Measurements from ENCODE around the gene P2RY14. TPM values are rescaled to one million over a fixed set of nuclear protein-coding genes. Genes with fewer than 3 reads are reported as not detected.

P2RY14 gene
- total RNA-seq, 2 experiments from 2014 or later, result 0.25 to 0.27 TPM

DNA sequence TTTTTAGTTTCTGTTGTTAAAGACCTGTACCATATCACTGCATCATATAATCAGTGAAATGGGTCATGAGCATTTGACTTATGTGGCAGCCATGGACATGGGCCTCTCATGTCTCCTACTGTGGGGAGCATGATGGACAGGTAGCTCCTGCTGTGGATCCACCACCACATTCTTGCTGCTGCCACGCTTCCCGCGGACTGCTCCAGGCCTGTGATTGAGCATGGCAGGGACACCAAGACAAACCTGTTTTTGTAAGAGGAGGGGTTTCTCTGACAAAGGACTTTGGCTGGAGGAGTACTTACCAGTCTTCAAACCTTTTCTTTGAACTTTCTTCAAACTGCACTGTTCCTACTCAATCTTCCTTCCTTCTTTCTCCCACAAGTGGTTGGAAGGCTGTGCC lies 17.9 kb upstream of the P2RY14 start:
- DNase-seq, result no peak
- Mint-ChIP-seq H3K9me3 (no peaks in the 10 kb centered on the region), H3K27ac (no peak overlapping the region), H3K4me1 (no peaks in the 10 kb centered on the region), H3K27me3 (peaks cover 8% of the 10 kb centered on the region), H3K36me3 (ENCODE audit: low read depth) (no peaks in the 10 kb centered on the region), H3K4me3 (no peak overlapping the region)
- ChIA-PET POLR2A (no interaction called here), CTCF (no interaction called here)

DNA sequence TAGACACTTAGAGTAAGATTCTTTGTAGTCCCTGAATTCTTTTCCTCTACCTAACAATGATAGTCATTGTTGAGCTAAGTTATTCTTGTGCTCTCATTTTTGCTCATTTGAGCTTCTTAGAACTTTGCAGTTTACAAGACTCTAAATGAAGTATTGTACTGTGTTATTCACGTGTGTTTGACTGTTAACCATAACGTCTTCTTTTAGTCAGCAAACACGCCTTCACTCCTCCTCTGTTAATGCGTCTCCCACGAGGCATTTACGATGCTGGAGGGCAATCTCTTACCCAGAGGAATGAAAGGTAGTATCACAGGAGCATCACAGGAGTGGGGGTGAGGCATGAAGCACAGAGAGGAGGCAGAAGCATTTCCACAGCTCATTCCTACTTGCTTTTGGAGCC lies 14.8 kb upstream of the P2RY14 start:
- H3K27ac Mint-ChIP-seq, result no peak overlapping the region
- H3K4me3 Mint-ChIP-seq, result no peak overlapping the region
- ChIA-PET CTCF (interaction anchor here (0.8 to 1.4 kb wide), 4 partner anchors 10 to 57 kb away, joined by 3 to 4 read pairs (median 4); no protein-coding TSS in a partner anchor), POLR2A (no interaction called here)
- no peaks in the 10 kb centered on the region for H3K9me3 Mint-ChIP-seq
- H3K36me3 Mint-ChIP-seq (ENCODE audit: low read depth), result no peaks in the 10 kb centered on the region
- H3K4me1 Mint-ChIP-seq, result no peaks in the 10 kb centered on the region
- no peak for DNase-seq
- H3K27me3 Mint-ChIP-seq, result peaks cover 2% of the 10 kb centered on the region

DNA sequence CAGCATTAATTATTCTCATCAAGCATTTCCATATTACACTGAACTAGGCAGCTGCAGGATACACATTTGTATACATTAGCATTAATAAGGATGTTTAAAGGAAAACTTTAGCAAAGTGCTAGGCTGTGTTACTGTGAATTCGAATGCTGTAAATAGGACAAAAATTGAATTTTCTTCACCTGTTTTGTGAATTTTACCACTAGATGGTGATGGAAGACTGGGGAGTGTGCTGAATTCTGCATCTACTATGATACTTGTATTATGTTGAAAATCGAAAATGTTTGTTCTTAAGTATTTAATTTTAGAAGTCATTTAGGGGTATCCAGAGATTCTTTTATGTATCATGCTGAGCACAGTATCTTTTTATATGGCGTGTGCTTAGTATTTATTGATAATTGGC lies 12.3 kb upstream of the P2RY14 start:
- no peak for DNase-seq
- POLR2A ChIA-PET, result no interaction called here
- no peaks in the 10 kb centered on the region for H3K27me3 Mint-ChIP-seq
- H3K36me3 Mint-ChIP-seq (ENCODE audit: low read depth), result no peaks in the 10 kb centered on the region
- H3K4me3 Mint-ChIP-seq, result no peak overlapping the region
- CTCF ChIA-PET, result interaction anchor here (1.3 kb wide), 1 partner anchor 56 kb away, joined by 3 read pairs; no protein-coding TSS in a partner anchor
- no peaks in the 10 kb centered on the region for H3K9me3 Mint-ChIP-seq
- no peak overlapping the region for H3K27ac Mint-ChIP-seq
- no peaks in the 10 kb centered on the region for H3K4me1 Mint-ChIP-seq

DNA sequence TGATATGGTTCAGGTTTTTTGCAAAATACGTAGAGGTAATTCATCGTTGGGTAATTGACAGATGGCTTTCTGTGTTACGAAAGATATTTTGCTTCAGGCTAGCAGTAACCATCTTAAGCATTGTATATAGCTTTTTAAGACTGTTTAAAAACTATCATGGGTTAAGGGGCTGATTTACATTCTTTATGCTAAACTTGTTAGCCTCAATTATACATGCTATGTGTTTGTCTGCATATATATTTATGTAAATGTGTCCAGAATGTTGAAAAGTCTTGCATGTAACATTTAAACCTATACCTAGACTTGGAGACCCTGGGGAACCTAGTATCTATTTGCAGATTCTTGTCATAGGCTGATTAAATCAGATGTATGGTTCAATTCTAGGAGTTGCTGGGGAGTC lies 11.1 kb upstream of the P2RY14 start:
- peaks cover 5% of the 10 kb centered on the region for H3K4me1 Mint-ChIP-seq
- H3K27me3 Mint-ChIP-seq, result no peaks in the 10 kb centered on the region
- no peak overlapping the region for H3K4me3 Mint-ChIP-seq
- DNase-seq, result no peak
- no peak overlapping the region for H3K27ac Mint-ChIP-seq
- no peaks in the 10 kb centered on the region for H3K36me3 Mint-ChIP-seq (ENCODE audit: low read depth)
- ChIA-PET POLR2A (no interaction called here), CTCF (interaction anchor here (1.4 kb wide), 1 partner anchor 122 kb away, joined by 5 read pairs; no protein-coding TSS in a partner anchor)
- H3K9me3 Mint-ChIP-seq, result no peaks in the 10 kb centered on the region

DNA sequence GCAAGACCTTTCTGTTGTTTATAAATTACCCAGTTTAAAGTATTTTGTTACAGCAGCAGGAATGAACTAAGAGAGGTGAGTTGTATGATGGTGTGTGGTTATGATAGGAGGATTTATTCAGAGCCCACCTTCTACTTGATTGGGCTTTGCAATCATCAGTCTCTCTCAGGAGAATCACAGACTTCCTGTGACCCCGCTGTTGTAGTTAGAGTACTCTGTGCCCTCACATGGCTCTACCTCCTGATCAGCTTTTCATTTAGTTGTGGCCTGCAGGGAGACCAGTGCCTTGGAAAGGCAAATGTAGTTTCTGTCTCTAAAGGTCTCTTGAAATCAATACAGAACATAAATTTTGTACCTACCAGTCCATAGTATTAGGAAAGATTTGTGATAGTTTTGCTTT lies 7.6 kb upstream of the P2RY14 start:
- Mint-ChIP-seq H3K4me1 (peaks cover 27% of the 10 kb centered on the region), H3K36me3 (ENCODE audit: low read depth) (no peaks in the 10 kb centered on the region), H3K27ac (no peak overlapping the region), H3K9me3 (no peaks in the 10 kb centered on the region), H3K27me3 (no peaks in the 10 kb centered on the region), H3K4me3 (no peak overlapping the region)
- ChIA-PET CTCF (interaction anchor here (1.1 to 1.8 kb wide), 4 partner anchors 13 to 123 kb away, joined by 4 to 6 read pairs (median 4); no protein-coding TSS in a partner anchor), POLR2A (no interaction called here)
- DNase-seq, result no peak

DNA sequence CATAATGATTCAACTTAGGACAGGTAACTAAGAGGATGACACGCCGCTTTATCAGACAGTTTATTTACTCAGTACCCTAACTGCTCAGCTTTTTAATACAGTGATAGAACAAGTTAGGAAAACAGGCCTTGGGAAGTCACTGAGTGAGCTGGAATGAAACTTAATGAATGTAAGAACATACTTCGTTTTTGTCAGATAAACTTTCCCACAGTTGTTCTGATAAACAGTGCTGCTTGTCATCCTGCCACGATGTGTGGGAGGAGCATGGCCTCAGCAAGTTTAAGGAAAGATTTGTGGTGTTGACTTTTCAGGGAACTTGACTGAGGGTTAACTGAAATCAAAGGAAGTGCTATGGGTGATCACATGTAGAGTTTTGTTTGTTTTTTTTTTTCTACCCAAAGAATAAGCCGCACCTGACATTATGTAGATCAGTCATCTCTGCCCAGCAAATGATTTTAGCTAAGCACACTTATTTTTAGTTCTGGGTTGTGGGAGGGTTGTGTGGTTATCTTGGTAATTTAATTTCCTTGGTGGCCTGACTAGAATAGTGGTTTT lies 5.6 kb upstream of the P2RY14 start:
- Mint-ChIP-seq H3K9me3 (no peaks in the 10 kb centered on the region), H3K36me3 (ENCODE audit: low read depth) (no peaks in the 10 kb centered on the region), H3K27ac (peak overlapping the region; percentile 67), H3K4me3 (peak overlapping the region; percentile 9), H3K27me3 (no peaks in the 10 kb centered on the region), H3K4me1 (peaks cover 36% of the 10 kb centered on the region)
- ChIA-PET POLR2A (no interaction called here), CTCF (interaction anchor here (0.6 to 1.7 kb wide), 8 partner anchors 21 to 116 kb away, joined by 3 to 5 read pairs (median 4); no protein-coding TSS in a partner anchor)
- DNase-seq, result peak; percentile 32

DNA sequence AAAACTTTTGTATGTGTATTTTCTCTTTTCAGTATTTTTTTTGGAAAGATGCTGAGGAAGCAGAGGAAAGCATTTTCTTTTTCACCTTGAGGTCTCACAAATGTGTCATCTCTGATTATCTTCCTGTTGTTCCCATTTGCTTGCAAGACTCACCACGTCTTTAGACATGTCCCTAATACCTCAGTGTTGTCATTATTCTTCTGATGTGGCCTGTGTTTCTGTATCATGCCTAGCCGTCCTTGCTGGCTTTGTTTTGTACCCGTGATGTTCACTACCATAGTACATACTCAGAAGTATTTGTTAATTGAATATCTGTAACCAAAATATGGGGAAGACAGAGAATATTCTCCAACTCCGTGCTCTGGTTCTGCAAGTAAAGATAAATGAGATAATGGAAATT lies 5.0 kb upstream of the P2RY14 start:
- POLR2A ChIA-PET, result no interaction called here

DNA sequence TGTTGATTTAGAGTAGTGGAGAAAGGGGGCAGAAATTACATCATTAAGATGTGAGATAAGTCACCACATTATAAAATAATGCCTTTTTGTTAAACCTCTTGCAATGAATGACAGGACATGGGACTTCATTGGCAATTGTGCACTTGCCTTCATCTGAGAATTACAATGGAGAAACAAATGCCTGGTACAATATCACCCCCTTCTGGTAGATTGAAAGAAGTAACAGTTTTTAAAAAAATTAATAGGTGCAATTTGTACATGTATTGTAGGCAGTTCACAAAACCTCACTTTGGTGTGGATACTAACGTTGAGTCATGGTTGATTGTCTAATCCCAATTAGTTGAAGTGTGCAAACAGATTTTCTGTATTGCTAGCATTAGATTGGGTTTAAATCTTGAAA lies 4.6 kb upstream of the P2RY14 start:
- Mint-ChIP-seq H3K4me3 (no peak overlapping the region), H3K4me1 (peaks cover 46% of the 10 kb centered on the region), H3K9me3 (no peaks in the 10 kb centered on the region), H3K27ac (peak overlapping the region; percentile 60), H3K36me3 (ENCODE audit: low read depth) (no peaks in the 10 kb centered on the region), H3K27me3 (no peaks in the 10 kb centered on the region)
- ChIA-PET CTCF (interaction anchor here (0.9 to 6.1 kb wide), 5 partner anchors 56 to 115 kb away, joined by 3 to 55 read pairs (median 4); no protein-coding TSS in a partner anchor), POLR2A (no interaction called here)
- peak; percentile 36 for DNase-seq

More for the DNA sequence above, 5.0 kb upstream of the P2RY14 start:
- CTCF ChIA-PET, result interaction anchor here (0.8 to 1.7 kb wide), 3 partner anchors 56 to 115 kb away, joined by 4 to 12 read pairs (median 5); no protein-coding TSS in a partner anchor
- no peak overlapping the region for H3K4me3 Mint-ChIP-seq
- peaks cover 42% of the 10 kb centered on the region for H3K4me1 Mint-ChIP-seq
- H3K27ac Mint-ChIP-seq, result peak overlapping the region; percentile 60
- no peak for DNase-seq
- no peaks in the 10 kb centered on the region for H3K36me3 Mint-ChIP-seq (ENCODE audit: low read depth)
- H3K9me3 Mint-ChIP-seq, result no peaks in the 10 kb centered on the region
- no peaks in the 10 kb centered on the region for H3K27me3 Mint-ChIP-seq

DNA sequence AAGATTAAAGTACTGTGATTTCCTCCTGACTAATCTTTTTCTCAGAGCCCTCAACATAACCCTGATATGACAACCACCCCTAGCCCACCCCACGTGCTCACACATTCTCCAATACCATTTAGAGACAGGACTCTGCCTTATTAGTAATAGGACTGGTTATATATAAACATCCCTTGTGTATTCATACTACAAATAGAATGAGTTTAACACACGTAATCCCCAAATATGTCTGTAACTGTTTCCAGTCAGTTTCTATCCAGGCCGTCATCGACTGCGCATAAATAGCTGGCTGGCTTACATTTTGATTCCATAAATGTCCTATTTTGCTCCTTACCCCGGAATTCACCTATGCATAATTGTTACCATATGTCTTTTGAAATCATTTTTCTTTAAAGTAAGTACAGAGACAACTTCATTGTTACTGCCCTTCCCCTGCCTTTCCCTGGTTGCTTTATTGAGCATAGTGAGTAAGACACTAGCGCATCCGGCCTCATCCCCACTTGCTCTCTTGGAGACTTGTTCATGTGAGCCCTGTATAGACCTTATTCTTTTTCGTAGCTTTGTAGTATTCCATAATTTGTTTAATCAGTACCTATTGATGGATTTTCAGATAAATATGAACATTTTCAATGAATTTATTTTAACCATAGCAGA lies 3.5 kb upstream of the P2RY14 start:
- Mint-ChIP-seq H3K4me1 (peaks cover 52% of the 10 kb centered on the region), H3K36me3 (ENCODE audit: low read depth) (no peaks in the 10 kb centered on the region), H3K27ac (no peak overlapping the region), H3K4me3 (no peak overlapping the region), H3K9me3 (no peaks in the 10 kb centered on the region), H3K27me3 (no peaks in the 10 kb centered on the region)
- ChIA-PET CTCF (interaction anchor here (0.7 to 6.1 kb wide), 10 partner anchors 11 to 1879 kb away, joined by 3 to 55 read pairs (median 4); no protein-coding TSS in a partner anchor), POLR2A (no interaction called here)
- DNase-seq, result no peak

DNA sequence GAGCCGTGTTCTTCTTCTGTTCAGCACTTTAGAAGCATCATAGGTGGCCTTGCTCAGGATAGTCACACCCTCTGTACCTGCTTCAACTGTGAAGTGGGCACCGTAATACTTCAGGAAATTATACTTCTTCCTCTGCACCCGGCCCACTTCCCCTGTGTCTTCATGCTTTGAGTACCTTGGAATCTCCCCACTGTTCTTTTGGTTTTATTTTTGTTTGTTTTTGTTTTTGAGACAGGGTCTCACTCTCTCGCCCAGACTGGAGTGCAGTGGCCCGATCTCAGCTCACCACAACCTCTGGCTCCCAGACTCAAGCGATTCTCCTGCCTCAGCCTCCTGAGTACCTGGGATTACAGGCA lies 1.7 kb downstream of the P2RY14 start:
- Mint-ChIP-seq H3K27me3 (no peaks in the 10 kb centered on the region), H3K4me1 (peaks cover 51% of the 10 kb centered on the region), H3K27ac (peak overlapping the region; percentile 74), H3K4me3 (peak overlapping the region; percentile 26), H3K9me3 (no peaks in the 10 kb centered on the region), H3K36me3 (ENCODE audit: low read depth) (no peaks in the 10 kb centered on the region)
- DNase-seq, result peak; percentile 33
- POLR2A ChIA-PET, result no interaction called here
- CTCF ChIA-PET, result interaction anchor here (1.4 to 5.0 kb wide), 3 partner anchors 9 to 109 kb away, joined by 3 to 45 read pairs (median 11); no protein-coding TSS in a partner anchor

DNA sequence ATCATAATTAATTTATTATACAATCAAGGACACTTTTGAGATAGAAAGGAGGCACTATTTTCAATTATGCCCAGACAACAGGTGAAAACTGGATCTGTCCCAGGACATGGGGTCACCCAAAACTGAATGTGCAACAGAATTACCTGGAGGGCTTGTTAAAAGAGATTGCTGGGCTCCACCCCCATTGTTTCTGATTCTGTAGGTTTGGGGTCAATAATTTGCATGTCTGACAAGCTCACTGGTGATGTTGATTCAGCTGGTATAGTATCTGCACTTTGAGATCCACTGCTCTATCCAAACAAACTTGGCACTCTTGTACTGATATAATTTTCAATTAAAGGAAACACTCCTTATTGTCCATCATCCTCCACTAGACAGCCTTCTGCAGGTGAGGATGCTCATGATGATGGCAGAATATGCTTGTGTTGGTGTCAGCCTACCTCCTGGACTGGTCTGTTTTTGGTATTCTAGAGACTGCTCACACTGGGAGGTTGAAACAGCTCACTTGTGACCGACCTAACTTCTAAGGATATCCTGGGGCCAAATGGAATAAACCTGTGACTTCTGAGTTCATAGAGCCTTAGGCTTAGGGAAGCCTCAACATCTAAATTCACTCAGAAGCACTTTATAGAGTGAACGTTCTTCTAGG lies 2.2 kb downstream of the P2RY14 start:
- POLR2A ChIA-PET, result no interaction called here
- H3K4me3 Mint-ChIP-seq, result no peak overlapping the region
- no peak overlapping the region for H3K27ac Mint-ChIP-seq
- no peaks in the 10 kb centered on the region for H3K36me3 Mint-ChIP-seq (ENCODE audit: low read depth)
- no peaks in the 10 kb centered on the region for H3K9me3 Mint-ChIP-seq
- DNase-seq, result no peak
- H3K4me1 Mint-ChIP-seq, result peaks cover 52% of the 10 kb centered on the region
- H3K27me3 Mint-ChIP-seq, result no peaks in the 10 kb centered on the region
- CTCF ChIA-PET, result interaction anchor here (1.4 to 3.1 kb wide), 3 partner anchors 9 to 108 kb away, joined by 3 to 11 read pairs (median 4); no protein-coding TSS in a partner anchor

DNA sequence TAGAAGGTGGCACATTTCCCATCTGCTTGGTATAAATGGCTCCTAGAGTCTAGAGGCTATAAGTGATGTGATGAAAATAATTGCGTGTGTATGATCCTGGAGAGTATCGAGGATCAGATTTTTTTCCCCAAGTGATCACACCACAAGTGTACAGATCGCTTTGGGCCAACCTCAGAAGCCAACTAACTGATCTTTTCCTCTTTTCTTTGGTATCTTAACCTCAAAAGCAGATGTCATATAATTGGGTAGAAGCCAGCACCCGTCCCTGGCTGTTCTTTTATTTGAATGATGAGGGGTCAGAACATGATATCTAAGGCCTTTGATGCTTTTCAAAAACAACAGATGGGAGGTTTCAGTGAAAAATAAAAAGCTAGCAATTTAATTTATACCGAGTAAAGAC lies 3.3 kb downstream of the P2RY14 start:
- Mint-ChIP-seq H3K4me3 (no peak overlapping the region), H3K36me3 (ENCODE audit: low read depth) (no peaks in the 10 kb centered on the region), H3K4me1 (peaks cover 57% of the 10 kb centered on the region), H3K27ac (no peak overlapping the region), H3K27me3 (no peaks in the 10 kb centered on the region), H3K9me3 (no peaks in the 10 kb centered on the region)
- CTCF ChIA-PET, result interaction anchor here (1.3 to 1.6 kb wide), 2 partner anchors 30 to 107 kb away, joined by 4 read pairs; no protein-coding TSS in a partner anchor
- POLR2A ChIA-PET, result no interaction called here
- DNase-seq, result no peak

DNA sequence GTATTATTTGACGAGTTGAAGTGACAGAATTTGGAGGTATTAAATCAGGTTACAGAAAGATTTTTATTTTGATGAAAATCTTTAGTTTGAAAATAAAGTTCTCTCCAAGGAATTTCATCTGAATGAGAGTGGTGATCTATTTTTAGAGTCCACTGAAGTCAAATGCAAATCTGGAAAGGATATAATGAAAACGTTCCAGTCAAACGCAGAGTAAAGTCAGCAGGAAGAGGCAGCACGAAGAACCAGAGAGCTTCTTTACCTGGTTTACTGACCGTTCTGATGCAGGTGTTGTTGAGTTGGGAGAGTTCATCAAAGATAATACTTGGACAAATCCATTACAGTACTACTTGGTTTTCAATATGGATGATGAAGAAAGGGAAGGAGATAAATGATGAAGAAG lies 8.7 kb downstream of the P2RY14 start:
- Mint-ChIP-seq H3K27ac (no peak overlapping the region), H3K36me3 (ENCODE audit: low read depth) (peaks cover 3% of the 10 kb centered on the region), H3K9me3 (no peaks in the 10 kb centered on the region)

More for the DNA sequence above, 8.7 kb downstream of the P2RY14 start:
- ChIA-PET CTCF (no interaction called here), POLR2A (no interaction called here)
- Mint-ChIP-seq H3K4me3 (no peak overlapping the region), H3K27me3 (peaks cover 5% of the 10 kb centered on the region), H3K4me1 (peaks cover 34% of the 10 kb centered on the region)
- DNase-seq, result no peak
